NCI-H128 (cell line): ENCODE measurements around the gene ZBED1.
"Not testable (repeated sequence)": the region's sequence is repeated elsewhere in the genome, so short reads cannot be mapped to it uniquely, and the experiment has no call there.

ENCODE experiments used
- DNase-seq: peaks from one replicate; lab custom pipeline; 2025; ENCODE audit not compliant: unreplicated experiment; lab: John Stamatoyannopoulos, UW

The ZBED1 gene

GRCh38 chrX:2498781-2499302, 1.9 kb downstream of the ZBED1 start:
- DNase-seq = no peak

- DNase-seq = no peak
These were observed 2.6 kb downstream of the ZBED1 start for GRCh38 chrX:2497961-2498780.

- DNase-seq = no peak
These were observed 5.2 kb downstream of the ZBED1 start for GRCh38 chrX:2495595-2495994.

GRCh38 chrX:2492531-2493218, 8.1 kb downstream of the ZBED1 start:
- DNase-seq = no peak

GRCh38 chrX:2490634-2491033, 10.1 kb downstream of the ZBED1 start:
- DNase-seq = no peak

- no peak for DNase-seq
These were observed 11.0 kb downstream of the ZBED1 start for GRCh38 chrX:2489446-2490445.

- DNase-seq = no peak
These were observed 12.0 kb downstream of the ZBED1 start for GRCh38 chrX:2488621-2489285.

GRCh38 chrX:2487366-2487765, 13.4 kb downstream of the ZBED1 start:
- DNase-seq = no peak

GRCh38 chrX:2486476-2487133, 14.2 kb downstream of the ZBED1 start:
- DNase-seq = no peak

- DNase-seq = no peak
These were observed 14.9 kb downstream of the ZBED1 start for GRCh38 chrX:2485789-2486345.

- no peak for DNase-seq
These were observed 15.8 kb downstream of the ZBED1 start for GRCh38 chrX:2484721-2485648.

- no peak for DNase-seq
These were observed 16.5 kb downstream of the ZBED1 start for GRCh38 chrX:2484256-2484655.

- DNase-seq = no peak
These were observed 17.2 kb downstream of the ZBED1 start for GRCh38 chrX:2483398-2484060.

GRCh38 chrX:2481597-2481996, 19.2 kb downstream of the ZBED1 start:
- DNase-seq = not testable (repeated sequence)

- DNase-seq = not testable (repeated sequence)
These were observed 20.8 kb downstream of the ZBED1 start for GRCh38 chrX:2479982-2480381.

- DNase-seq = no peak
These were observed 21.4 kb downstream of the ZBED1 start for GRCh38 chrX:2479420-2479780.

- no peak for DNase-seq
These were observed 22.0 kb downstream of the ZBED1 start for GRCh38 chrX:2478546-2479419.
